SK-N-SH (cell line): ENCODE data around the gene INPP5A. TPM values are rescaled to one million over a fixed set of nuclear protein-coding genes. Genes with fewer than 3 reads are reported as not detected.

ENCODE experiments used
- CTCF ChIA-PET: fragments of 300-600, 350-600 bp; formaldehyde crosslinking; extraction: SDS; loops from one replicate; lab custom pipeline; 2021; lab: Yijun Ruan, JAX
- POLR2A ChIA-PET: fragments of 350-600 bp; sonication (Branson Sonifier 250); formaldehyde crosslinking; extraction: SDS; loops from one replicate; lab custom pipeline; 2020; ENCODE audit warnings: antibody characterized with exemption, inconsistent platforms; lab: Yijun Ruan, JAX
- DNase-seq: peaks from one replicate; pipeline ENCODE4 v3.0.0; 2012
- H2AFZ ChIP-seq: fragments of 200-600 bp; sonication (generic); 2 replicates; pipeline ENCODE4 v1.8.1; 2016; ENCODE audit warnings: antibody characterized with exemption, mild to moderate bottlenecking, low read depth
- H3F3A ChIP-seq: fragments of 200-600 bp; sonication (generic); replicated peaks from 2 replicates; pipeline ENCODE3; 2016; ENCODE audit warnings: antibody characterized with exemption, mild to moderate bottlenecking; ENCODE audit not compliant: insufficient read depth
- H3K27ac ChIP-seq, 2 experiments: fragments of 200-500 bp in 1 of 2; fragments of 200-600 bp in 1 of 2; sonication (Bioruptor generic) in 1 of 2; sonication (generic), shearing (Covaris generic) in 1 of 2; 2 replicates each; pipeline versions ENCODE4 v1.5.1 to v1.6.1; 2014 to 2016; ENCODE audit warnings: low read depth in 2 of 2, inconsistent platforms in 1 of 2, low read length in 1 of 2, mild to moderate bottlenecking in 1 of 2, mixed read lengths in 1 of 2
- H3K27me3 ChIP-seq: fragments of 200-600 bp; sonication (generic), shearing (Covaris generic); 2 replicates; pipeline ENCODE4 v1.6.1; 2016; ENCODE audit warnings: mixed run types; ENCODE audit not compliant: insufficient read depth
- H3K36me3 ChIP-seq, 2 experiments: fragments of 200-500 bp in 1 of 2; fragments of 200-600 bp in 1 of 2; sonication (Bioruptor generic) in 1 of 2; sonication (generic) in 1 of 2; replicated peaks in 1 of 2; 2 replicates each; pipeline versions ENCODE3 to v1.5.1; 2014 to 2016; ENCODE audit warnings: low read length in 1 of 2, mild to moderate bottlenecking in 1 of 2; ENCODE audit not compliant: insufficient read depth in 2 of 2, control insufficient read depth in 1 of 2
- H3K4me1 ChIP-seq, 2 experiments: fragments of 200-500 bp in 1 of 2; fragments of 200-600 bp in 1 of 2; sonication (Bioruptor generic) in 1 of 2; sonication (generic), shearing (Covaris generic) in 1 of 2; 2 replicates each; pipeline versions ENCODE4 v1.5.1 to v1.6.1; 2014 to 2016; ENCODE audit warnings: low read depth in 1 of 2, low read length in 1 of 2, mixed run types in 1 of 2; ENCODE audit not compliant: insufficient read depth in 2 of 2, control insufficient read depth in 1 of 2
- H3K4me2 ChIP-seq: fragments of 200-600 bp; sonication (generic), shearing (Covaris generic); 2 replicates; pipeline ENCODE4 v1.6.1; 2017; ENCODE audit warnings: mixed run types
- H3K4me3 ChIP-seq, 2 experiments: fragments of 200-500 bp in 1 of 2; fragments of 200-600 bp in 1 of 2; sonication (Bioruptor generic) in 1 of 2; sonication (generic), shearing (Covaris generic) in 1 of 2; 2 replicates each; pipeline versions ENCODE4 v1.5.1 to v1.8.1; 2014 to 2016; ENCODE audit warnings: low read depth in 2 of 2, inconsistent platforms in 1 of 2, low read length in 1 of 2, mild to moderate bottlenecking in 1 of 2, mixed read lengths in 1 of 2, moderate library complexity in 1 of 2
- H3K79me2 ChIP-seq: fragments of 200-600 bp; sonication (generic); 2 replicates; pipeline ENCODE4 v1.8.1; 2017; ENCODE audit warnings: mild to moderate bottlenecking; ENCODE audit not compliant: insufficient read depth
- H3K9ac ChIP-seq: fragments of 200-600 bp; sonication (generic); 2 replicates; pipeline ENCODE4 v1.6.1; 2017; ENCODE audit warnings: mixed run types
- H3K9me2 ChIP-seq: fragments of 200-600 bp; sonication (generic); 2 replicates; pipeline ENCODE4 v1.6.1; 2017; ENCODE audit warnings: mixed run types
- H3K9me3 ChIP-seq: fragments of 200-600 bp; sonication (generic); 2 replicates; pipeline ENCODE4 v1.6.1; 2017; ENCODE audit warnings: mixed run types, mild to moderate bottlenecking, moderate library complexity
- H4K20me1 ChIP-seq: fragments of 200-600 bp; sonication (generic); 2 replicates; pipeline ENCODE4 v1.6.1; 2017; ENCODE audit warnings: mild to moderate bottlenecking, mixed run types; ENCODE audit not compliant: insufficient read depth
- CHD2 ChIP-seq: fragments of 150-350 bp; IDR thresholded peaks from 2 replicates; pipeline ENCODE4 v1.6.1; 2018; ENCODE audit warnings: low read length; ENCODE audit not compliant: partially characterized antibody
- EZH2phosphoT487 ChIP-seq: fragments of 200-600 bp; sonication (generic); IDR thresholded peaks from 2 replicates; pipeline ENCODE4 v1.6.1; 2017; ENCODE audit warnings: low read depth, mixed run types, mild to moderate bottlenecking, antibody characterized with exemption, moderate library complexity, borderline replicate concordance
- FOXJ3 ChIP-seq: sonication (generic); formaldehyde crosslinking; IDR thresholded peaks from 2 replicates; pipeline ENCODE4 v1.5.1; 2020; ENCODE audit warnings: mild to moderate bottlenecking, missing genetic modification reagents
- MAX ChIP-seq: IDR thresholded peaks from 2 replicates; pipeline ENCODE4 v1.4.0; 2012; ENCODE audit warnings: low read depth
- MEF2A ChIP-seq: IDR thresholded peaks from 2 replicates; pipeline ENCODE4 v1.4.0; 2012; ENCODE audit warnings: low read depth, borderline replicate concordance
- NRF1 ChIP-seq: IDR thresholded peaks from 2 replicates; pipeline ENCODE4 v1.6.1; 2012; ENCODE audit warnings: low read depth, mild to moderate bottlenecking, low read length
- POLR2AphosphoS5 ChIP-seq: IDR thresholded peaks from 2 replicates; pipeline ENCODE4 v1.6.1; 2012; ENCODE audit warnings: low read depth, low read length
- RFX5 ChIP-seq: IDR thresholded peaks from 2 replicates; pipeline ENCODE4 v1.6.1; 2012; ENCODE audit warnings: mild to moderate bottlenecking, improper control_type of control experiment, low read length
- RXRA ChIP-seq: IDR thresholded peaks from 2 replicates; pipeline ENCODE4 v1.4.0; 2012; ENCODE audit warnings: low read depth, mild to moderate bottlenecking, borderline replicate concordance
- SIN3A ChIP-seq: IDR thresholded peaks from 2 replicates; pipeline ENCODE4 v1.6.1; 2012; ENCODE audit warnings: low read depth, mild to moderate bottlenecking, low read length, moderate library complexity, borderline replicate concordance
- TAF1 ChIP-seq: IDR thresholded peaks from 2 replicates; pipeline ENCODE4 v1.6.1; 2012; ENCODE audit warnings: low read depth, mild to moderate bottlenecking, low read length, moderate library complexity, borderline replicate concordance
- TCF12 ChIP-seq: IDR thresholded peaks from 2 replicates; pipeline ENCODE4 v1.4.0; 2012
- TEAD4 ChIP-seq: IDR thresholded peaks from 2 replicates; pipeline ENCODE4 v1.4.0; 2012; ENCODE audit warnings: mild to moderate bottlenecking, borderline replicate concordance; ENCODE audit not compliant: insufficient read depth
- USF1 ChIP-seq: IDR thresholded peaks from 2 replicates; pipeline ENCODE4 v1.4.0; 2012; ENCODE audit warnings: low read depth, borderline replicate concordance
- USF2 ChIP-seq: fragments of 150-350 bp; IDR thresholded peaks from 2 replicates; pipeline ENCODE4 v1.6.1; 2017; ENCODE audit warnings: antibody characterized with exemption, low read length, low read depth, borderline replicate concordance
- WGBS: methylation state at CpG from one replicate; pipeline ENCODE4 v1.1.6; 2017; ENCODE audit warnings: low lambda C conversion rate; 5-methylcytosine and 5-hydroxymethylcytosine counted together
- polyA plus RNA-seq, 3 experiments: library from polyadenylated mRNA; depleted of rRNA; stranded (reverse); fragments of >200 nt; gene quantifications; 2 replicates each; pipeline ENCODE4 v1.2.3, GENCODE V29; 2012
- TF ChIP-seq, protein P1 (sequence below): IDR thresholded peaks from 2 replicates; pipeline ENCODE4; 2012

INPP5A gene
- polyA plus RNA-seq, 1 of the 3 experiments (the other 2 are of a cell fraction), result 12.0 TPM

GRCh38 chr10:132595854-132596253 lies 58.3 kb downstream of the INPP5A start:
- Histone ChIP-seq H3K4me2 (no peak overlapping the region), H4K20me1 (peaks cover 9% of the 10 kb centered on the region; the same call in 1 of the 2 replicates), H3K27me3 (no peaks in the 10 kb centered on the region), H3K27ac (no peak overlapping the region), H3K9me3 (no peaks in the 10 kb centered on the region), H3K9ac (no peak overlapping the region), H2AFZ (no peak overlapping the region), H3K9me2 (no peaks in the 10 kb centered on the region), H3K4me1 (no peaks in the 10 kb centered on the region; a peak in 1 of 4 replicates), H3F3A (peaks cover 1% of the 10 kb centered on the region), H3K4me3 (no peak overlapping the region), H3K36me3 (no peaks in the 10 kb centered on the region), H3K79me2 (peaks cover 50% of the 10 kb centered on the region)
- CTCF ChIA-PET, result no interaction called here
- WGBS, result 78% methylated on average over 7 of the region's 7 CpGs
- DNase-seq, result no peak
- TF ChIP-seq TAF1 (no peak), USF1 (no peak), SIN3A (no peak), MEF2A (no peak), TCF12 (no peak), USF2 (no peak), RFX5 (no peak), MAX (no peak), TEAD4 (no peak), NRF1 (no peak), EZH2phosphoT487 (no peak), FOXJ3 (CRISPR knock-in tag) (no peak), CHD2 (no peak)
- TF ChIP-seq, protein P1, sequence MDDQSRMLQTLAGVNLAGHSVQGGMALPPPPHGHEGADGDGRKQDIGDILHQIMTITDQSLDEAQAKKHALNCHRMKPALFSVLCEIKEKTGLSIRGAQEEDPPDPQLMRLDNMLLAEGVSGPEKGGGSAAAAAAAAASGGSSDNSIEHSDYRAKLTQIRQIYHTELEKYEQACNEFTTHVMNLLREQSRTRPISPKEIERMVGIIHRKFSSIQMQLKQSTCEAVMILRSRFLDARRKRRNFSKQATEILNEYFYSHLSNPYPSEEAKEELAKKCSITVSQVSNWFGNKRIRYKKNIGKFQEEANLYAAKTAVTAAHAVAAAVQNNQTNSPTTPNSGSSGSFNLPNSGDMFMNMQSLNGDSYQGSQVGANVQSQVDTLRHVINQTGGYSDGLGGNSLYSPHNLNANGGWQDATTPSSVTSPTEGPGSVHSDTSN, result no peak
- POLR2A ChIA-PET, result no interaction called here

DNA sequence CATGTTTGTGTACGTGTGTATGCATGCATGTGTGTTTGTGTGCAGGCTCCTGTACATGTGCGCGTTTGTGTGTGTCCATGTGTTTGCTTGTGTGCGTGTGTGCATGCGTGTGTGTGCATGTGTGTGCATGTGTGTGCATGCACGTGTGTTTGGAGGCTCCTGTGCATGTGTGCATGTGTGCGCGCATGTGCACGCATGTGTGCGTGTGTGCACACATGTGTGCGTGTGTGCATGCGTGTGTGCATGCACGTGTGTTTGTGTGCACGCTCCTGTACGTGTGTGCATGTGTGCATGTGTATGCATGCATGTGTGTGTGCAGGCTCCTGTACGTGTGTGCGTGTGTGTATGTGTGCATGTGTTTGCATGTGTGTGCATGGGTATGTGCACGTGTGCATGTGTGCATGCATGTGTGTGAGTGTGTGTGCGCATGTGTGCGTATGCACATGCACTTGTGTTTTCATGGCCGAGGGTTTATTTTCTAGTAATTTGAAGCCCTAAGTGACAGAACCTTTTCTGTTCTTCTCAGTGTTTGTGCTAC lies 59.2 kb downstream of the INPP5A start:
- no peak overlapping the region for H3K27ac ChIP-seq
- H3K9me2 ChIP-seq, result no peaks in the 10 kb centered on the region
- no peak for DNase-seq
- ChIA-PET CTCF (no interaction called here), POLR2A (no interaction called here)
- no peak overlapping the region for H3K4me3 ChIP-seq
- WGBS, result 83% methylated on average over 21 of the region's 21 CpGs
- no peak overlapping the region for H3K4me2 ChIP-seq
- H3K9ac ChIP-seq, result no peak overlapping the region
- H3F3A ChIP-seq, result no peaks in the 10 kb centered on the region
- H2AFZ ChIP-seq, result no peak overlapping the region
- peaks cover 44% of the 10 kb centered on the region for H3K79me2 ChIP-seq
- no peaks in the 10 kb centered on the region for H3K27me3 ChIP-seq
- no peaks in the 10 kb centered on the region; a peak in 1 of 4 replicates for H3K4me1 ChIP-seq
- H3K36me3 ChIP-seq, result no peaks in the 10 kb centered on the region
- TF ChIP-seq POLR2AphosphoS5, result no peak
- TF ChIP-seq MAX, result no peak
- no peak for TF ChIP-seq RXRA
- TF ChIP-seq, all 33 proteins: peak for 0
- Histone ChIP-seq H3K9me3 (no peaks in the 10 kb centered on the region), H4K20me1 (peaks cover 8% of the 10 kb centered on the region; the same call in 1 of the 2 replicates)
